H9 (cell line): ENCODE data around the gene FXYD7. TPM values are rescaled to one million over a fixed set of nuclear protein-coding genes. Genes with fewer than 3 reads are reported as not detected.
"Not testable (repeated sequence)": the region's sequence is repeated elsewhere in the genome, so short reads cannot be mapped to it uniquely, and the experiment has no call there.

Experiments used
- DNase-seq: peaks from one replicate; pipeline ENCODE4 v3.0.0-alpha.2; 2017
- H2AFZ ChIP-seq: one replicate; pipeline ENCODE4 v1.6.1; 2013; ENCODE audit warnings: mild to moderate bottlenecking, low read length, control low read depth, moderate library complexity
- H2AK5ac ChIP-seq: 2 replicates; pipeline ENCODE4 v1.6.1; 2013; ENCODE audit warnings: low read length, control low read depth, mixed read lengths; ENCODE audit not compliant: insufficient read length
- H2BK120ac ChIP-seq: one replicate; pipeline ENCODE4 v1.6.1; 2013; ENCODE audit warnings: low read depth, mild to moderate bottlenecking, low read length, control low read depth, inconsistent platforms; ENCODE audit not compliant: poor library complexity, severe bottlenecking
- H2BK12ac ChIP-seq: 2 replicates; pipeline ENCODE4 v1.6.1; 2013; ENCODE audit warnings: low read length, control low read depth, mixed read lengths, low read depth; ENCODE audit not compliant: insufficient read length
- H2BK15ac ChIP-seq: 2 replicates; pipeline ENCODE4 v1.6.1; 2013; ENCODE audit warnings: low read depth, low read length, control low read depth
- H2BK20ac ChIP-seq: one replicate; pipeline ENCODE4 v1.6.1; 2013; ENCODE audit warnings: low read depth, mild to moderate bottlenecking, low read length, control low read depth, inconsistent platforms; ENCODE audit not compliant: poor library complexity, severe bottlenecking
- H2BK5ac ChIP-seq: 2 replicates; pipeline ENCODE4 v1.6.1; 2013; ENCODE audit warnings: low read length, control low read depth, mixed read lengths; ENCODE audit not compliant: insufficient read length
- H3K14ac ChIP-seq: 2 replicates; pipeline ENCODE4 v1.6.1; 2013; ENCODE audit warnings: low read length, control low read depth; ENCODE audit not compliant: insufficient read depth
- H3K18ac ChIP-seq: 2 replicates; pipeline ENCODE4 v1.6.1; 2013; ENCODE audit warnings: low read depth, mild to moderate bottlenecking, mixed read lengths, low read length, control low read depth; ENCODE audit not compliant: insufficient read length
- H3K23ac ChIP-seq: 2 replicates; pipeline ENCODE4 v1.6.1; 2013; ENCODE audit warnings: low read length, control low read depth, mixed read lengths, low read depth; ENCODE audit not compliant: insufficient read length
- H3K23me2 ChIP-seq: 2 replicates; pipeline ENCODE4 v1.6.1; 2013; ENCODE audit warnings: low read depth, mild to moderate bottlenecking, mixed read lengths, low read length, control low read depth; ENCODE audit not compliant: insufficient read length, poor library complexity, severe bottlenecking
- H3K27ac ChIP-seq: 2 replicates; pipeline ENCODE4 v1.5.1; 2013; ENCODE audit warnings: low read length, control low read depth, mixed read lengths, low read depth; ENCODE audit not compliant: insufficient read length
- H3K27me3 ChIP-seq: 2 replicates; pipeline ENCODE4 v1.6.1; 2013; ENCODE audit warnings: low read length, control low read depth, inconsistent platforms; ENCODE audit not compliant: insufficient read depth
- H3K4ac ChIP-seq: 2 replicates; pipeline ENCODE4 v1.6.1; 2013; ENCODE audit warnings: low read depth, mild to moderate bottlenecking, control low read depth, inconsistent platforms, low read length, moderate library complexity
- H3K4me1 ChIP-seq: 2 replicates; pipeline ENCODE4 v1.6.1; 2013; ENCODE audit warnings: low read length, control low read depth, inconsistent platforms; ENCODE audit not compliant: insufficient read depth
- H3K4me2 ChIP-seq: 2 replicates; pipeline ENCODE4 v1.6.1; 2013; ENCODE audit warnings: low read length, control low read depth, mixed read lengths; ENCODE audit not compliant: insufficient read length, insufficient read depth
- H3K56ac ChIP-seq: 2 replicates; pipeline ENCODE4 v1.6.1; 2013; ENCODE audit warnings: low read depth, mild to moderate bottlenecking, mixed read lengths, low read length, control low read depth; ENCODE audit not compliant: insufficient read length
- H3K79me1 ChIP-seq: 2 replicates; pipeline ENCODE4 v1.6.1; 2013; ENCODE audit warnings: low read depth, mild to moderate bottlenecking, moderate library complexity, low read length, control low read depth, inconsistent platforms; ENCODE audit not compliant: insufficient read depth, poor library complexity, severe bottlenecking
- H3K79me2 ChIP-seq: 2 replicates; pipeline ENCODE4 v1.6.1; 2013; ENCODE audit warnings: low read length, control low read depth, inconsistent platforms; ENCODE audit not compliant: insufficient read depth
- H3K9ac ChIP-seq: 2 replicates; pipeline ENCODE4 v1.6.1; 2013; ENCODE audit warnings: low read length, control low read depth, mixed read lengths; ENCODE audit not compliant: insufficient read length; ENCODE audit errors: extremely low read depth
- H3K9me3 ChIP-seq: one replicate; pipeline ENCODE4 v1.6.1; 2013; ENCODE audit warnings: low read depth, low read length, inconsistent platforms; ENCODE audit not compliant: control insufficient read depth
- H3T11ph ChIP-seq: one replicate; pipeline ENCODE4 v1.6.1; 2013; ENCODE audit warnings: mild to moderate bottlenecking, low read length, control low read depth, inconsistent platforms
- H4K20me1 ChIP-seq: one replicate; pipeline ENCODE4 v1.6.1; 2013; ENCODE audit not compliant: control insufficient read depth, insufficient read length, insufficient read depth
- H4K5ac ChIP-seq: 2 replicates; pipeline ENCODE4 v1.6.1; 2013; ENCODE audit warnings: low read depth, mild to moderate bottlenecking, mixed read lengths, low read length, control low read depth; ENCODE audit not compliant: insufficient read length
- H4K8ac ChIP-seq: replicated peaks from 2 replicates; pipeline ENCODE4 v1.6.1; 2013; ENCODE audit warnings: low read length, control low read depth, mixed read lengths, low read depth; ENCODE audit not compliant: insufficient read length
- H4K91ac ChIP-seq: 2 replicates; pipeline ENCODE4 v1.6.1; 2013; ENCODE audit warnings: low read depth, mild to moderate bottlenecking, moderate library complexity, mixed read lengths, low read length, control low read depth; ENCODE audit not compliant: insufficient read length
- H3K27ac Mint-ChIP-seq, 3 experiments: 2 replicates in 2 of 3; 3 replicates in 1 of 3; pipeline ENCODE4 v1.8.0; 2020 to 2021; ENCODE audit warnings: mixed read lengths in 3 of 3, mild to moderate bottlenecking in 1 of 3, moderate library complexity in 1 of 3
- H3K27me3 Mint-ChIP-seq: 2 replicates; pipeline ENCODE4 v1.8.0; 2021; ENCODE audit warnings: low read depth, mild to moderate bottlenecking, moderate library complexity, mixed read lengths
- H3K36me3 Mint-ChIP-seq, 3 experiments: 2 replicates in 2 of 3; 3 replicates in 1 of 3; pipeline ENCODE4 v1.8.0; 2020 to 2021; ENCODE audit warnings: low read depth in 3 of 3, mixed read lengths in 3 of 3; ENCODE audit not compliant: insufficient read depth in 1 of 3
- H3K4me1 Mint-ChIP-seq, 2 experiments: 2 replicates each; pipeline ENCODE4 v1.8.0; 2020; ENCODE audit warnings: mixed read lengths in 2 of 2
- H3K4me3 Mint-ChIP-seq, 2 experiments: 2 replicates in 1 of 2; 3 replicates in 1 of 2; pipeline ENCODE4 v1.8.0; 2020 to 2021; ENCODE audit warnings: mild to moderate bottlenecking in 2 of 2, mixed read lengths in 2 of 2, moderate library complexity in 1 of 2
- H3K9me3 Mint-ChIP-seq, 2 experiments: 2 replicates in 1 of 2; 3 replicates in 1 of 2; pipeline ENCODE4 v1.8.0; 2020; ENCODE audit warnings: mild to moderate bottlenecking in 2 of 2, mixed read lengths in 2 of 2, moderate library complexity in 1 of 2
- WGBS: extraction: QIAGEN DNeasy Blood & Tissue Kit; methylation state at CpG from one replicate; pipeline ENCODE4 v1.1.7; 2013; ENCODE audit warnings: missing lambda C conversion rate, low lambda C conversion rate, mixed read lengths; ENCODE audit not compliant: insufficient read length; ENCODE audit errors: extremely low coverage; 5-methylcytosine and 5-hydroxymethylcytosine counted together
- total RNA-seq: library from RNA; stranded (reverse); gene quantifications from 2 replicates; pipeline ENCODE4 v1.2.1, GENCODE V29; 2021
- TF ChIP-seq, protein P1 (sequence below): fragments of 200-600 bp; sonication (generic); conservative IDR thresholded peaks from 3 replicates; pipeline ENCODE4 v1.8.0; 2021; ENCODE audit warnings: antibody characterized with exemption, mild to moderate bottlenecking

Gene FXYD7
- total RNA-seq, 1 experiment from 2014 or later = 9.0 TPM

- Histone ChIP-seq H3K23me2 (no peaks in the 10 kb centered on the region), H2BK12ac (no peak overlapping the region), H2AK5ac (no peak overlapping the region), H3K18ac (no peak overlapping the region), H3K4ac (no peak overlapping the region), H2AFZ (no peak overlapping the region), H4K91ac (no peak overlapping the region), H3K79me2 (no peaks in the 10 kb centered on the region), H3K9ac (no peak overlapping the region), H3K27me3 (no peaks in the 10 kb centered on the region), H3T11ph (no peak overlapping the region), H3K9me3 (no peaks in the 10 kb centered on the region), H4K8ac (no peak overlapping the region), H2BK20ac (no peak overlapping the region), H3K27ac (no peak overlapping the region), H3K56ac (no peak overlapping the region), H3K4me2 (no peak overlapping the region), H4K20me1 (no peaks in the 10 kb centered on the region), H3K79me1 (no peaks in the 10 kb centered on the region), H2BK15ac (no peak overlapping the region), H3K23ac (no peak overlapping the region), H2BK120ac (no peak overlapping the region), H2BK5ac (no peak overlapping the region), H3K14ac (no peak overlapping the region), H4K5ac (no peak overlapping the region), H3K4me1 (peaks cover 9% of the 10 kb centered on the region; the same call in 1 of the 2 replicates)
- peaks cover 0 to 4% (median 0%) of the 10 kb centered on the region in 3 experiments; a peak in 1 of 7 replicates for H3K36me3 Mint-ChIP-seq
- H3K9me3 Mint-ChIP-seq = peaks cover 3% of the 10 kb centered on the region in 2 experiments; a peak in 3 of 5 replicates
- TF ChIP-seq, protein P1, sequence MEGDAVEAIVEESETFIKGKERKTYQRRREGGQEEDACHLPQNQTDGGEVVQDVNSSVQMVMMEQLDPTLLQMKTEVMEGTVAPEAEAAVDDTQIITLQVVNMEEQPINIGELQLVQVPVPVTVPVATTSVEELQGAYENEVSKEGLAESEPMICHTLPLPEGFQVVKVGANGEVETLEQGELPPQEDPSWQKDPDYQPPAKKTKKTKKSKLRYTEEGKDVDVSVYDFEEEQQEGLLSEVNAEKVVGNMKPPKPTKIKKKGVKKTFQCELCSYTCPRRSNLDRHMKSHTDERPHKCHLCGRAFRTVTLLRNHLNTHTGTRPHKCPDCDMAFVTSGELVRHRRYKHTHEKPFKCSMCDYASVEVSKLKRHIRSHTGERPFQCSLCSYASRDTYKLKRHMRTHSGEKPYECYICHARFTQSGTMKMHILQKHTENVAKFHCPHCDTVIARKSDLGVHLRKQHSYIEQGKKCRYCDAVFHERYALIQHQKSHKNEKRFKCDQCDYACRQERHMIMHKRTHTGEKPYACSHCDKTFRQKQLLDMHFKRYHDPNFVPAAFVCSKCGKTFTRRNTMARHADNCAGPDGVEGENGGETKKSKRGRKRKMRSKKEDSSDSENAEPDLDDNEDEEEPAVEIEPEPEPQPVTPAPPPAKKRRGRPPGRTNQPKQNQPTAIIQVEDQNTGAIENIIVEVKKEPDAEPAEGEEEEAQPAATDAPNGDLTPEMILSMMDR = no peak
- peaks cover 18 to 20% of the 10 kb centered on the region in 2 experiments for H3K4me1 Mint-ChIP-seq
- no peak for DNase-seq
- no CpG with 5 or more reads among the region's 2 CpGs for WGBS
- H3K27me3 Mint-ChIP-seq = no peaks in the 10 kb centered on the region; the same call in 1 of the 2 replicates
- H3K27ac Mint-ChIP-seq = no peak overlapping the region
- H3K4me3 Mint-ChIP-seq = no peak overlapping the region
Measured at GRCh38 chr19:35195830-35196229, 52.8 kb downstream of the FXYD7 start.

GRCh38 chr19:35196861-35197260 is 53.8 kb downstream of the FXYD7 start:
- not testable (repeated sequence) for H3K27me3 Mint-ChIP-seq

More at GRCh38 chr19:35196861-35197260, 53.8 kb downstream of the FXYD7 start:
- not testable (repeated sequence) for H3K4me3 Mint-ChIP-seq, H3K56ac ChIP-seq, H3K23me2 ChIP-seq, H3K18ac ChIP-seq, H3K79me1 ChIP-seq, H3K27ac ChIP-seq, H3K4ac ChIP-seq, H3K23ac ChIP-seq, H3K79me2 ChIP-seq, H2BK5ac ChIP-seq, H4K8ac ChIP-seq, H2BK12ac ChIP-seq, H2BK15ac ChIP-seq, H3K9me3 ChIP-seq, H3K14ac ChIP-seq, H4K5ac ChIP-seq, H3K27me3 ChIP-seq, H3T11ph ChIP-seq, H4K91ac ChIP-seq, H3K27ac Mint-ChIP-seq, H2BK120ac ChIP-seq, H2AFZ ChIP-seq, H3K9me3 Mint-ChIP-seq, H2AK5ac ChIP-seq, H2BK20ac ChIP-seq, H3K9ac ChIP-seq, H3K4me1 ChIP-seq, H3K4me2 ChIP-seq, DNase-seq, H3K36me3 Mint-ChIP-seq, H4K20me1 ChIP-seq
- peaks cover 28% of the 10 kb centered on the region in 2 experiments for H3K4me1 Mint-ChIP-seq
- no CpG with 5 or more reads among the region's 6 CpGs for WGBS
